ENCODE results near the gene UBAC2.
"Not testable (repeated sequence)": the region's sequence is repeated elsewhere in the genome, so short reads cannot be mapped to it uniquely, and the experiment has no call there.

UBAC2 gene

GRCh38 chr13:99246100-99246499 is 45.4 kb downstream of the UBAC2 start:
- TF ChIP-seq EZH2 (IDR thresholded peaks at IDR 0.05; ENCODE audit: borderline replicate concordance, low read depth, low read length, severe bottlenecking) (no peak), CTCF (IDR thresholded peaks at IDR 0.05; ENCODE audit: borderline replicate concordance, extremely low read depth, low read length, poor library complexity, severe bottlenecking) (no peak)
- Histone ChIP-seq H3K9ac (ENCODE audit: low read depth, low read length) (no peak overlapping the region), H3K4me3 (ENCODE audit: low read depth in 1 of 2, low read length in 2 of 2) (no peak overlapping the region), H3K27me3 (ENCODE audit: insufficient read depth, low read length, poor library complexity) (no peaks in the 10 kb centered on the region), H3K4me2 (ENCODE audit: insufficient read depth, low read length) (no peak overlapping the region), H3K79me2 (ENCODE audit: insufficient read depth, low read length) (peaks cover 3% of the 10 kb centered on the region; the same call in 1 of the 2 replicates), H3K4me1 (ENCODE audit: insufficient read depth, low read length) (no peaks in the 10 kb centered on the region), H3K36me3 (ENCODE audit: insufficient read depth, low read length) (peaks cover 52% of the 10 kb centered on the region), H3K27ac (ENCODE audit: low read length) (no peak overlapping the region), H3K9me3 (ENCODE audit: insufficient read depth, low read length, severe bottlenecking) (no peaks in the 10 kb centered on the region), H4K20me1 (ENCODE audit: insufficient read depth, low read length) (no peaks in the 10 kb centered on the region), H2AFZ (ENCODE audit: low read depth, low read length) (no peak overlapping the region)
- no peak for ATAC-seq (ENCODE audit: insufficient read depth, low read depth)
- DNase-seq, result no peak

GRCh38 chr13:99249178-99249577 is 48.5 kb downstream of the UBAC2 start:
- H3K79me2 ChIP-seq (ENCODE audit: insufficient read depth, low read length), result not testable (repeated sequence)

GRCh38 chr13:99249606-99250005 is 49.0 kb downstream of the UBAC2 start:
- H3K27ac ChIP-seq (ENCODE audit: low read length), result not testable (repeated sequence)

More at GRCh38 chr13:99249178-99249577, 48.5 kb downstream of the UBAC2 start:
- not testable (repeated sequence) for DNase-seq; H3K9ac ChIP-seq (ENCODE audit: low read depth, low read length); H2AFZ ChIP-seq (ENCODE audit: low read depth, low read length); H3K4me1 ChIP-seq (ENCODE audit: insufficient read depth, low read length); H3K9me3 ChIP-seq (ENCODE audit: insufficient read depth, low read length, severe bottlenecking); H3K27me3 ChIP-seq (ENCODE audit: insufficient read depth, low read length, poor library complexity); ATAC-seq (ENCODE audit: insufficient read depth, low read depth); H3K27ac ChIP-seq (ENCODE audit: low read length); H3K4me2 ChIP-seq (ENCODE audit: insufficient read depth, low read length); H4K20me1 ChIP-seq (ENCODE audit: insufficient read depth, low read length); H3K4me3 ChIP-seq (ENCODE audit: low read depth in 1 of 2, low read length in 2 of 2)
- peaks cover 53% of the 10 kb centered on the region for H3K36me3 ChIP-seq (ENCODE audit: insufficient read depth, low read length)

GRCh38 chr13:99250982-99251825 is 50.5 kb downstream of the UBAC2 start:
- Histone ChIP-seq H3K79me2 (ENCODE audit: insufficient read depth, low read length) (peaks cover 9% of the 10 kb centered on the region), H3K4me3 (ENCODE audit: low read depth in 1 of 2, low read length in 2 of 2) (no peak overlapping the region), H3K9me3 (ENCODE audit: insufficient read depth, low read length, severe bottlenecking) (no peaks in the 10 kb centered on the region), H3K4me1 (ENCODE audit: insufficient read depth, low read length) (no peaks in the 10 kb centered on the region), H2AFZ (ENCODE audit: low read depth, low read length) (no peak overlapping the region), H3K27ac (ENCODE audit: low read length) (no peak overlapping the region), H4K20me1 (ENCODE audit: insufficient read depth, low read length) (0 out of 2 replicates have a peak, but pooled peaks cover 3% of the 10 kb centered on the region), H3K36me3 (ENCODE audit: insufficient read depth, low read length) (peaks cover 50% of the 10 kb centered on the region), H3K9ac (ENCODE audit: low read depth, low read length) (no peak overlapping the region), H3K27me3 (ENCODE audit: insufficient read depth, low read length, poor library complexity) (no peaks in the 10 kb centered on the region), H3K4me2 (ENCODE audit: insufficient read depth, low read length) (no peak overlapping the region)
- DNase-seq (no peak), ATAC-seq (ENCODE audit: insufficient read depth, low read depth) (no peak)
- TF ChIP-seq CTCF (IDR thresholded peaks at IDR 0.05; ENCODE audit: borderline replicate concordance, extremely low read depth, low read length, poor library complexity, severe bottlenecking) (no peak), EZH2 (IDR thresholded peaks at IDR 0.05; ENCODE audit: borderline replicate concordance, low read depth, low read length, severe bottlenecking) (no peak)

More at GRCh38 chr13:99249606-99250005, 49.0 kb downstream of the UBAC2 start:
- DNase-seq; ATAC-seq (ENCODE audit: insufficient read depth, low read depth); H3K4me2 ChIP-seq (ENCODE audit: insufficient read depth, low read length); H3K9ac ChIP-seq (ENCODE audit: low read depth, low read length); H3K27me3 ChIP-seq (ENCODE audit: insufficient read depth, low read length, poor library complexity); H3K4me3 ChIP-seq (ENCODE audit: low read depth in 1 of 2, low read length in 2 of 2); H4K20me1 ChIP-seq (ENCODE audit: insufficient read depth, low read length); H3K79me2 ChIP-seq (ENCODE audit: insufficient read depth, low read length); H2AFZ ChIP-seq (ENCODE audit: low read depth, low read length); H3K4me1 ChIP-seq (ENCODE audit: insufficient read depth, low read length); H3K9me3 ChIP-seq (ENCODE audit: insufficient read depth, low read length, severe bottlenecking): not testable (repeated sequence)
- peaks cover 49% of the 10 kb centered on the region for H3K36me3 ChIP-seq (ENCODE audit: insufficient read depth, low read length)

Measured in DND-41 (cell line).